Transverse colon (tissue), 4 donors: ENCODE results near the gene PTPRN2. TPM values are rescaled to one million over a fixed set of nuclear protein-coding genes. Genes with fewer than 3 reads are reported as not detected.

Experiments used
- DNase-seq: peaks from one replicate; pipeline ENCODE4 v3.0.0-alpha.2; 2019
- H3K27ac ChIP-seq, 4 donors: fragments of 200-600 bp; sonication (generic); 2 replicates each; pipeline ENCODE4 v1.5.1; 2016 to 2018; ENCODE audit warnings: inconsistent platforms in 4 of 4
- H3K27me3 ChIP-seq: fragments of 200-600 bp; sonication (generic); 2 replicates; pipeline ENCODE4 v1.5.1; 2017; ENCODE audit warnings: inconsistent platforms
- H3K36me3 ChIP-seq, 4 donors: fragments of 200-600 bp; sonication (generic); 2 replicates each; pipeline ENCODE4 v1.5.1; 2017 to 2019; ENCODE audit warnings: inconsistent platforms in 4 of 4
- H3K4me1 ChIP-seq, 4 donors: fragments of 200-600 bp; sonication (generic); 2 replicates each; pipeline ENCODE4 v1.5.1; 2017 to 2020; ENCODE audit warnings: inconsistent platforms in 4 of 4
- H3K4me3 ChIP-seq, 4 donors: fragments of 200-600 bp; sonication (generic); 1 replicate in 1 of 4; 2 replicates in 3 of 4; pipeline versions ENCODE4 v1.5.1 to v1.6.1; 2017 to 2019; ENCODE audit warnings: inconsistent platforms in 4 of 4
- H3K9me3 ChIP-seq, 2 donors: fragments of 200-600 bp; sonication (generic); 2 replicates each; pipeline ENCODE4 v1.5.1; 2017 to 2019; ENCODE audit warnings: inconsistent platforms in 2 of 2
- EP300 ChIP-seq: sonication (generic); formaldehyde crosslinking; IDR thresholded peaks from one replicate; pipeline ENCODE4 v1.6.1; 2017; ENCODE audit warnings: antibody characterized with exemption, low read depth
- POLR2A ChIP-seq: fragments of 450-650 bp; IDR thresholded peaks from one replicate; pipeline ENCODE4 v1.6.1; 2016; ENCODE audit warnings: antibody characterized with exemption, mild to moderate bottlenecking, moderate library complexity
- POLR2AphosphoS5 ChIP-seq, 3 donors: sonication (generic); formaldehyde crosslinking; IDR thresholded peaks; one replicate each; pipeline ENCODE4 v1.6.1; 2016; ENCODE audit warnings: antibody characterized with exemption in 3 of 3
- WGBS, 2 donors: methylation state at CpG; one replicate each; pipeline ENCODE4 v1.1.5; 2018; ENCODE audit warnings: low coverage in 1 of 2; 5-methylcytosine and 5-hydroxymethylcytosine counted together
- in situ Hi-C, 4 donors: fragments of 200-750 bp; cut with MboI; loops; one replicate each; pipeline versions ENCODE4 v1.15.0 to v1.15.1; 2017; ENCODE audit warnings: low sequenced_read_pairs in 3 of 4, low pct_ligation_motif_present in 1 of 4, low pct_unique_long_range_greater_than_20kb in 1 of 4
- intact Hi-C: fragments of 100-400 bp; cut with DNase I; formaldehyde crosslinking; loops from one replicate; pipeline ENCODE4 v1.15.1; 2023; ENCODE audit warnings: low total_unique reads
- total RNA-seq, 4 donors: library from RNA; depleted of rRNA; stranded (reverse); fragments of >200 nt; gene quantifications; one replicate each; pipeline ENCODE4 v1.1.0, GENCODE V29; 2016
- TF ChIP-seq, protein P1 (sequence below), 5 experiments: fragments of 200-600 bp in 3 of 5; fragments of 450-650 bp in 2 of 5; sonication (generic) in 3 of 5; IDR thresholded peaks; 1 replicate in 2 of 5; 2 replicates in 3 of 5; pipeline ENCODE4 v1.5.1; 2016 to 2017; ENCODE audit warnings: antibody characterized with exemption in 5 of 5, inconsistent platforms in 3 of 5, mild to moderate bottlenecking in 2 of 5, moderate library complexity in 1 of 5

PTPRN2 gene
- total RNA-seq, 4 donors from 2014 or later = 15.4 to 31.1 (median 21.8) TPM

DNA sequence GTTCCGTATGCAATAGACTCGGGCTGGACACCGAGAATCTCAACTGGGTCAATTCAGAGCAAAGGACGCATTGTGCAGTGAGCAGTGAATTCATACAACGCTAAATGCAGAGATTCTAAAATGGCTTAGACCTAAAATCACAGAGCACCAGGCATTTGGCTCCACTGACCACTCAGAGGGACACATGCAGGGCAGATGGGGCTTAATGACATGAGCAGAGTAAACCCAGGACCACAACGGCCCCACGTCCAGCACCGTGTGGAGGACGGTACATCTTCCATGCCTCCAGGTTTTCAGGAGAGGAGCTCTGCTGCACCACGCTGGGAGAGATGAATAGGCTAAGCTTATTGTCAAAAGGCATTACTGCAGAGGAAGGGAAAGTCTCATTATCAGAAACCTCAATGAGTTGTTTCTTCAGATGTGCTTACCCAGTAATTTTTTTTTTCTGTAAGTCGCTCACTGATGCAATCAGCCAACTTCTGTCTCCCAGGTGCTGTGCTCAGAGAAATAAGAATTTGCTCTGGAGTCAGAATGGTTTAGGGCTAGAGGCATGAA is 555.0 kb downstream of the PTPRN2 start:
- no peaks in the 10 kb centered on the region for H3K9me3 ChIP-seq
- no peak overlapping the region for H3K27ac ChIP-seq
- no peaks in the 10 kb centered on the region for H3K36me3 ChIP-seq
- no peak for DNase-seq
- H3K4me3 ChIP-seq = no peak overlapping the region
- no peaks in the 10 kb centered on the region for H3K27me3 ChIP-seq
- in situ Hi-C loops (no loop called here), intact Hi-C loops (no loop called here)
- TF ChIP-seq POLR2A = no peak
- no peak for TF ChIP-seq POLR2AphosphoS5 (IDR thresholded peaks at IDR 0.05)
- TF ChIP-seq EP300 = no peak
- TF ChIP-seq, protein P1, sequence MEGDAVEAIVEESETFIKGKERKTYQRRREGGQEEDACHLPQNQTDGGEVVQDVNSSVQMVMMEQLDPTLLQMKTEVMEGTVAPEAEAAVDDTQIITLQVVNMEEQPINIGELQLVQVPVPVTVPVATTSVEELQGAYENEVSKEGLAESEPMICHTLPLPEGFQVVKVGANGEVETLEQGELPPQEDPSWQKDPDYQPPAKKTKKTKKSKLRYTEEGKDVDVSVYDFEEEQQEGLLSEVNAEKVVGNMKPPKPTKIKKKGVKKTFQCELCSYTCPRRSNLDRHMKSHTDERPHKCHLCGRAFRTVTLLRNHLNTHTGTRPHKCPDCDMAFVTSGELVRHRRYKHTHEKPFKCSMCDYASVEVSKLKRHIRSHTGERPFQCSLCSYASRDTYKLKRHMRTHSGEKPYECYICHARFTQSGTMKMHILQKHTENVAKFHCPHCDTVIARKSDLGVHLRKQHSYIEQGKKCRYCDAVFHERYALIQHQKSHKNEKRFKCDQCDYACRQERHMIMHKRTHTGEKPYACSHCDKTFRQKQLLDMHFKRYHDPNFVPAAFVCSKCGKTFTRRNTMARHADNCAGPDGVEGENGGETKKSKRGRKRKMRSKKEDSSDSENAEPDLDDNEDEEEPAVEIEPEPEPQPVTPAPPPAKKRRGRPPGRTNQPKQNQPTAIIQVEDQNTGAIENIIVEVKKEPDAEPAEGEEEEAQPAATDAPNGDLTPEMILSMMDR (IDR thresholded peaks at IDR 0.05) = no peak
- 82 to 92% methylated on average over 5 to 11 of the region's 11 CpGs for WGBS, 2 donors
- peaks cover 0 to 4% (median 1%) of the 10 kb centered on the region in 4 donors for H3K4me1 ChIP-seq

DNA sequence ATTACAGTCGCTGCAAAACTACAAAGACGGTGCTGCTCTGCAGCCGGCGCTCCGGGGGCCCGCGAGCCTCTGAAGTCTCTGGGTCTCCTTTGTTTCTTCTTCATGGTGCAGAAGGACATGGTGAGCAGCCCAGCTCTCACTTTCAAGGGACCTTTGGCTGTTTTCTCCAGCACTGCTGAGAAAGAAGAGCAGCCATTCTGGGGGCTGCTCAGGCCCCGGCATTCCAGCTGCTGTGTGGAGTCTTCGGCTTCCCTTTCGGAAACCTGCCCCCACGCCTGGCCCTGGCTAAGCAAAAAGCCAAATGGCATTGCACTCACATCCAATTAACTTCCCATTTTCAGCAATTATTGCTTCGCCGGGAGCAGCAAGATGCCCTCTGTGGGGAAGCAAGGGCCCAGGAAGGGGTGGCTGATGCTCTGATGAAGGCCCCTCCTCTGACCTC is 555.7 kb downstream of the PTPRN2 start:
- peaks cover 0 to 4% (median 1%) of the 10 kb centered on the region in 4 donors for H3K4me1 ChIP-seq
- no peak for DNase-seq
- H3K4me3 ChIP-seq = no peak overlapping the region
- H3K9me3 ChIP-seq = no peaks in the 10 kb centered on the region
- in situ Hi-C loops = no loop called here
- no peak for TF ChIP-seq POLR2A
- WGBS, 2 donors = 72 to 86% methylated on average over 1 to 13 of the region's 13 CpGs
- H3K27me3 ChIP-seq = no peaks in the 10 kb centered on the region
- intact Hi-C loops = no loop called here
- no peak overlapping the region for H3K27ac ChIP-seq
- H3K36me3 ChIP-seq = no peaks in the 10 kb centered on the region

DNA sequence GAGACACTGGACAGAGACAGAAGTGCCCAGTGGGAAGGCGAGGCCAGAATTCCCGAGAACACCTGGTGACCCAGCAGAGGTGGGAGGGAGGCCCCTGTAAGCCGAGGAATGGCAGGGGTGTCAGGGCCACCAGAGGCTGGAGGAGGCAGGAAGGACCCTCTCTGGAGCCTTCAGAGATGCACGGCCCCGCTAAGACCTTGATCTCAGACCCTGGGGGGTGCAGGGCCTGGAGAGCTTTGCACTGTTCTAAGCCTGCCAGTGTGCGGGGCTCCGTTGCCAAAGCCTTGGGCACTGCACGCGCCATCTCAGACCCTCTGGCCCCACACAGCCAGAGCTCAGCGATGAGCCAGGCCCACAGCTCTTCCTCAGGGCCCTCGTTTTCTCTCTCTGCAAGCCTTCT is 557.1 kb downstream of the PTPRN2 start:
- H3K4me1 ChIP-seq = peaks cover 0 to 4% (median 1%) of the 10 kb centered on the region in 4 donors
- H3K27ac ChIP-seq = no peak overlapping the region
- H3K9me3 ChIP-seq = no peaks in the 10 kb centered on the region
- no peak overlapping the region for H3K4me3 ChIP-seq
- intact Hi-C loops (no loop called here), in situ Hi-C loops (no loop called here)
- no peaks in the 10 kb centered on the region for H3K27me3 ChIP-seq
- TF ChIP-seq, protein P1 (IDR thresholded peaks at IDR 0.05) = no peak
- TF ChIP-seq EP300 (no peak), POLR2AphosphoS5 (IDR thresholded peaks at IDR 0.05) (no peak), POLR2A (no peak)
- 80 to 94% methylated on average over 2 to 11 of the region's 11 CpGs for WGBS, 2 donors
- DNase-seq = no peak
- H3K36me3 ChIP-seq = no peaks in the 10 kb centered on the region

DNA sequence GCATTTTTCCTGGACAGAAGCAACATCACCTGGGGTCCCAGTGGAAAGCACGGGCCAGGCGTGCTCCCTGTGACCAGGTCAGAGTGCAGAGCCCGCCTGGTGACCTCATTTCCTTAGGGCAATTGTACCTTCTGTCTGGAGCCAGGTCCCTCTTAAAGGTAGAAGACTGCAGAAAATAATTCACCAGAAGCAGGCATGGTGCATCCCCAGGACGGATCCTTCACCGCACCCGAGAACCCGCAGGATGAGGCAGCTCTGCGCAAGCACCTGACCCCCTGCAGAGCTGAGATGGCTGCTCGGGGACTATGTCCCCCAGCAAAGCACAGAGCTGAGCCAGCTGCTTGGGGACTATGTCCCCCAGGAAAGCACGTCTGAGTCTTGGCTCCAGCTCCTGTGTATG is 557.6 kb downstream of the PTPRN2 start:
- H3K9me3 ChIP-seq = no peaks in the 10 kb centered on the region
- no peak overlapping the region for H3K27ac ChIP-seq
- in situ Hi-C loops (no loop called here), intact Hi-C loops (no loop called here)
- no peak for DNase-seq
- no peak overlapping the region for H3K4me3 ChIP-seq
- no peaks in the 10 kb centered on the region for H3K36me3 ChIP-seq
- 72% methylated on average over 10 of the region's 10 CpGs; no CpG with 5 or more reads in 1 of the 2 donors for WGBS, 2 donors
- peaks cover 0 to 4% (median 1%) of the 10 kb centered on the region in 4 donors for H3K4me1 ChIP-seq
- TF ChIP-seq, protein P1 (IDR thresholded peaks at IDR 0.05) = no peak
- TF ChIP-seq POLR2A (no peak), POLR2AphosphoS5 (IDR thresholded peaks at IDR 0.05) (no peak), EP300 (no peak)
- no peaks in the 10 kb centered on the region for H3K27me3 ChIP-seq

DNA sequence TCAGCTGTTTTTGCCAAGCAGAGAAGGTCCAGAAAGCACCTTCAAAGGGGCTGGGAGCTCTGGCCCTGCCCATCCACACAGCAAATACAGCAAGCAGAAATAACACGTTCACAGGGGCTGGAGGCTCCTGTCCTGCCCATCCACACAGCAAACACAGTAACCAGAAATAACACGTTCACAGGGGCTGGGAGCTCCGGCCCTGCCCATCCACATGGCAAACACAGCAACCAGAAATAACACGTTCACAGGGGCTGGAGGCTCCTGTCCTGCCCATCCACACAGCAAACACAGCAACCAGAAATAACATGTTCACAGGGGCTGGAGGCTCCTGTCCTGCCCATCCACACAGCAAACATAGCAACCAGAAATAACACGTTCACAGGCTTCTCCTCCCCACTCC is 558.1 kb downstream of the PTPRN2 start:
- intact Hi-C loops = no loop called here
- 33 to 40% methylated on average over 1 to 5 of the region's 5 CpGs for WGBS, 2 donors
- no peaks in the 10 kb centered on the region for H3K27me3 ChIP-seq
- no peak for TF ChIP-seq POLR2AphosphoS5 (IDR thresholded peaks at IDR 0.05)
- no peaks in the 10 kb centered on the region for H3K36me3 ChIP-seq
- no peak overlapping the region for H3K4me3 ChIP-seq
- no peak overlapping the region for H3K27ac ChIP-seq
- in situ Hi-C loops = no loop called here
- no peaks in the 10 kb centered on the region for H3K9me3 ChIP-seq
- DNase-seq = no peak
- H3K4me1 ChIP-seq = peaks cover 0 to 4% (median 1%) of the 10 kb centered on the region in 4 donors
